ENCODE measurements around the gene EPHB1.

DNA sequence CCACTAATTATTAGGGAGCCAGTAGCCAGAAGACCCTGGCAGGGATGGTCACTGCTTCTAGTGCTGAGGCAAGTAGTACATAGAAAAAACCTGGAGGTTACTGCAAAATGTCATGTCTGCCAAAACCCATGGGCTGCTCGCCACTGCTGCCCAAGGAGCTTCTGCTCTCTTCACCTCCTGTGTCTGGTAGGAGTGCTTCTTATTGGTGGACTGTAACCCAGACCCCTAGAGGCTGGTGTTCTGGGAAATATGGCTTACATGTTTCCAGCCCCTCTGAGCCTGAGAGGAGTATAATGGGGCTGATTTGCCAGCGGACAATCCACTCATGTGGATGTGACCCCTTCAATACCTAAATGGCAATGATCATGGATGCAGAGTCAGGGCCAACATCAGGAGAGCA lies 286.4 kb downstream of the EPHB1 start:
- no peak for TF ChIP-seq CTCF (IDR thresholded peaks at IDR 0.05; ENCODE audit: low read length)
- no peak for TF ChIP-seq EZH2 (IDR thresholded peaks at IDR 0.05; ENCODE audit: borderline replicate concordance, low read length)
